Lung (tissue), 12 donors: ENCODE results near the gene DENND4C. TPM values are rescaled to one million over a fixed set of nuclear protein-coding genes. Genes with fewer than 3 reads are reported as not detected.

ENCODE experiments used
- ATAC-seq: fragments of 200-7000 bp; cut with Tn5 transposase; one replicate; pipeline ENCODE4 v1.9.1; 2020; ENCODE audit warnings: moderate number of reproducible peaks; ENCODE audit not compliant: insufficient read depth, low FRiP score
- DNase-seq, 3 donors: peaks; one replicate each; pipeline ENCODE4 v3.0.0-alpha.2; 2013 to 2017
- H3K27ac ChIP-seq, 2 donors: one replicate each; pipeline ENCODE4 v1.5.1; 2013; ENCODE audit warnings: mild to moderate bottlenecking in 2 of 2, moderate library complexity in 2 of 2, control low read depth in 1 of 2, inconsistent platforms in 1 of 2, low read depth in 1 of 2, low read length in 1 of 2
- H3K27me3 ChIP-seq, 3 donors: one replicate each; pipeline ENCODE4 v1.5.1; 2013; ENCODE audit warnings: low read length in 2 of 3; ENCODE audit not compliant: control insufficient read depth in 3 of 3, insufficient read depth in 3 of 3
- H3K36me3 ChIP-seq, 4 donors: one replicate each; pipeline ENCODE4 v1.5.1; 2013; ENCODE audit warnings: low read length in 4 of 4, mild to moderate bottlenecking in 1 of 4, moderate library complexity in 1 of 4; ENCODE audit not compliant: control insufficient read depth in 4 of 4, insufficient read depth in 4 of 4
- H3K4me1 ChIP-seq, 5 donors: one replicate each; pipeline ENCODE4 v1.5.1; 2013; ENCODE audit warnings: low read length in 5 of 5, mild to moderate bottlenecking in 2 of 5, moderate library complexity in 1 of 5; ENCODE audit not compliant: control insufficient read depth in 5 of 5, insufficient read depth in 5 of 5
- H3K4me3 ChIP-seq: one replicate; pipeline ENCODE4 v1.5.1; 2013; ENCODE audit warnings: mild to moderate bottlenecking, control low read depth, moderate library complexity
- H3K9ac ChIP-seq, 2 donors: one replicate each; pipeline ENCODE4 v1.5.1; 2013; ENCODE audit warnings: low read length in 2 of 2, control low read depth in 1 of 2; ENCODE audit not compliant: insufficient read depth in 1 of 2
- H3K9me3 ChIP-seq, 4 donors: one replicate each; pipeline ENCODE4 v1.5.1; 2013; ENCODE audit warnings: low read length in 3 of 4, mild to moderate bottlenecking in 1 of 4, moderate library complexity in 1 of 4; ENCODE audit not compliant: control insufficient read depth in 4 of 4, insufficient read depth in 3 of 4
- CTCF ChIP-seq: IDR thresholded peaks from 2 replicates; pipeline ENCODE4 v1.5.1; 2012; ENCODE audit warnings: mild to moderate bottlenecking; ENCODE audit errors: control extremely low read depth, extremely low read depth
- WGBS, 2 donors: extraction: QIAGEN DNeasy Blood & Tissue Kit; methylation state at CpG; one replicate each; pipeline ENCODE4 v1.1.7; 2013; 5-methylcytosine and 5-hydroxymethylcytosine counted together
- polyA plus RNA-seq, 2 donors: library from polyadenylated mRNA; stranded (reverse); fragments of 200-250 nt; gene quantifications; one replicate each; pipeline ENCODE4 v1.2.1, GENCODE V29; 2013
- total RNA-seq, 2 donors: library from RNA; depleted of rRNA in 1 of 2; stranded (reverse); fragments of >200 nt in 1 of 2; gene quantifications; one replicate each; pipeline ENCODE4 v1.2.1, GENCODE V29; 2014 to 2021
- donor health status: control.
- donor health status: control.
- donor health status: Bipolar disorder and iron deficiency.
- donor health status: healthy.
- donor health status: DM: yes; HTN: yes; CAD: no.

Gene DENND4C
- total and polyA plus RNA-seq, 4 donors, result 9.4 to 154 (median 33.9) TPM

GRCh38 chr9:19271081-19271480 lies 40.6 kb downstream of the DENND4C start:
- 86 to 89% methylated on average over 4 of the region's 4 CpGs for WGBS, 2 donors
- ATAC-seq (no peak), DNase-seq (no peak)
- H3K4me1 ChIP-seq, result peaks cover 0 to 5% (median 0%) of the 10 kb centered on the region in 5 donors
- H3K27me3 ChIP-seq, result no peaks in the 10 kb centered on the region
- peaks cover 0 to 3% (median 0%) of the 10 kb centered on the region in 4 donors for H3K36me3 ChIP-seq
- peaks cover 0 to 8% (median 0%) of the 10 kb centered on the region in 4 donors for H3K9me3 ChIP-seq
- TF ChIP-seq CTCF, result no peak
- H3K4me3 ChIP-seq, result no peak overlapping the region
- no peak overlapping the region for H3K27ac ChIP-seq
- H3K9ac ChIP-seq, result no peak overlapping the region

- DNase-seq (no peak), ATAC-seq (no peak)
- H3K36me3 ChIP-seq, result peaks cover 0 to 4% (median 0%) of the 10 kb centered on the region in 4 donors
- no peak overlapping the region for H3K9ac ChIP-seq
- no peaks in the 10 kb centered on the region for H3K27me3 ChIP-seq
- peaks cover 0 to 6% (median 2%) of the 10 kb centered on the region in 5 donors for H3K4me1 ChIP-seq
- H3K9me3 ChIP-seq, result no peaks in the 10 kb centered on the region
- no peak for TF ChIP-seq CTCF
- H3K27ac ChIP-seq, result no peak overlapping the region
- H3K4me3 ChIP-seq, result no peak overlapping the region
Observed at GRCh38 chr9:19281801-19282200, 51.3 kb downstream of the DENND4C start.

GRCh38 chr9:19283072-19283710 lies 52.7 kb downstream of the DENND4C start:
- WGBS, 2 donors, result 95 to 97% methylated on average over 5 of the region's 5 CpGs
- Histone ChIP-seq H3K9me3 (no peaks in the 10 kb centered on the region), H3K4me1 (peaks cover 0 to 10% (median 3%) of the 10 kb centered on the region in 5 donors), H3K36me3 (peaks cover 0 to 5% (median 0%) of the 10 kb centered on the region in 4 donors), H3K4me3 (no peak overlapping the region), H3K27ac (no peak overlapping the region), H3K27me3 (no peaks in the 10 kb centered on the region), H3K9ac (no peak overlapping the region)
- no peak for TF ChIP-seq CTCF
- ATAC-seq, result no peak
- no peak for DNase-seq

- no peak for DNase-seq
- Histone ChIP-seq H3K4me1 (peaks cover 0 to 10% (median 3%) of the 10 kb centered on the region in 5 donors), H3K36me3 (peaks cover 0 to 6% (median 0%) of the 10 kb centered on the region in 4 donors), H3K9ac (no peak overlapping the region), H3K4me3 (no peak overlapping the region), H3K9me3 (no peaks in the 10 kb centered on the region), H3K27me3 (no peaks in the 10 kb centered on the region), H3K27ac (no peak overlapping the region)
- TF ChIP-seq CTCF, result no peak
- no peak for ATAC-seq
- 74 to 87% methylated on average over 3 of the region's 3 CpGs for WGBS, 2 donors
Observed at GRCh38 chr9:19284729-19285128, 54.2 kb downstream of the DENND4C start.
